Naive thymus-derived CD8-positive, alpha-beta T cell (primary cell): ENCODE data around the gene MYO1A. TPM values are rescaled to one million over a fixed set of nuclear protein-coding genes. Genes with fewer than 3 reads are reported as not detected.

Experiments used
- ATAC-seq, 2 donors: fragments of 150-1000 bp; cut with Tn5 transposase in 1 of 2; sonication (Bioruptor Pico), chemical (Tn5 transposase) in 1 of 2; 1 replicate in 1 of 2; 2 replicates in 1 of 2; pipeline ENCODE4 v1.10.0; 2021; ENCODE audit warnings: mild to moderate bottlenecking in 2 of 2, moderate library complexity in 2 of 2
- POLR2A ChIA-PET: fragments of 350-600 bp; sonication (Branson Sonifier 250); formaldehyde crosslinking; loops from one replicate; lab custom pipeline; 2021; ENCODE audit warnings: antibody characterized with exemption; lab: Charles Lee
- DNase-seq, 10 donors: peaks; one replicate each; pipeline versions ENCODE4 v3.0.0 to v3.0.0-alpha.2; 2020 to 2022
- H3K27ac Mint-ChIP-seq, 10 donors: one replicate each; pipeline ENCODE4 v1.8.0; 2020 to 2022; ENCODE audit warnings: mild to moderate bottlenecking in 10 of 10, mixed read lengths in 10 of 10, moderate library complexity in 4 of 10, inconsistent platforms in 1 of 10
- H3K27me3 Mint-ChIP-seq, 5 donors: one replicate each; pipeline ENCODE4 v1.8.0; 2021 to 2022; ENCODE audit warnings: mixed read lengths in 5 of 5
- H3K36me3 Mint-ChIP-seq, 3 donors: one replicate each; pipeline ENCODE4 v1.8.0; 2020 to 2022; ENCODE audit warnings: mixed read lengths in 3 of 3, mild to moderate bottlenecking in 2 of 3, inconsistent platforms in 1 of 3
- H3K4me1 Mint-ChIP-seq, 4 donors: one replicate each; pipeline ENCODE4 v1.8.0; 2021 to 2022; ENCODE audit warnings: mixed read lengths in 4 of 4
- H3K4me3 Mint-ChIP-seq, 10 donors: one replicate each; pipeline ENCODE4 v1.8.0; 2020 to 2022; ENCODE audit warnings: mild to moderate bottlenecking in 10 of 10, mixed read lengths in 10 of 10, moderate library complexity in 6 of 10, inconsistent platforms in 1 of 10
- H3K9me3 Mint-ChIP-seq, 9 donors: one replicate each; pipeline ENCODE4 v1.8.0; 2020 to 2022; ENCODE audit warnings: mixed read lengths in 9 of 9, mild to moderate bottlenecking in 3 of 9, inconsistent platforms in 1 of 9, moderate library complexity in 1 of 9
- polyA plus RNA-seq, 3 donors: library from polyadenylated mRNA; unstranded; fragments of 300-500 nt; fragmentation: Illumina TruSeq; gene quantifications; one replicate each; pipeline ENCODE4 v1.2.3, GENCODE V29; 2021
- total RNA-seq, 8 experiments: library from RNA in 2 of 8; stranded (reverse) in 2 of 8; gene quantifications; one replicate each; pipeline ENCODE4 v1.2.3 and lab custom pipeline; 2021 to 2026

MYO1A gene
- total and polyA plus RNA-seq, 5 experiments from 2014 or later, result 0.05 to 1.1 (median 0.39) TPM; not detected in 2

DNA sequence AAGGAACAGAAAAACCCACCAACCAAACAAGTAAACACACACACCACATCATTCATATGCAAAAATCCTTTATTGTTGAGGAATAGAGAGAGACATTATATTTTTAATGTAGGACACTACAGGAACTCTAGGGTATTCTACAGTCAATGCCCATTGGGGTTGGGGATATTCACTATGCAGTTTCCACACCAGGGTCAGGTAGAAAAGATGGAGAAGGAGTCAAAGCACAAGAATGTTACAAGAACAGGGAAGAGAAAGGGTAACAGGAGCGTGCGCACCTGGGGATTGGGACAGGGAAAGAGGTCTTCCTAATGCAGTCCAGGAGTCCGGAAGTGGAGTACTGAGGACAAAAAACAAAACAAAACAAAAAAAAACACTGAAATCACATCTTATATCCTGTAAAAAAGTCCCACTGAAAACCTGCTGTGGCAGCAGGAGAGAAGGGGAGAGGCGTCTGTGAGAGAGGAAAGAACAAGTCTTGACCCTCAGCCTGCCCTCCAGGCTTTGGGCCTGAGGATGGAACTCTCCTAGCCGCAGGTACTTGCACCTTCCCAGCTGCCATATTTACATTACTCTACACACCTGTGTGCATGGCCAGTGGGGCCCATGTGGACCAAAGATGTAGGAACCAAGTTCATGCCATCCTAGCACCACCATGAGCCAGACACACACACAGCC, 39.8 kb downstream of the MYO1A start:
- peaks cover 0 to 11% (median 0%) of the 10 kb centered on the region in 5 donors for H3K27me3 Mint-ChIP-seq
- DNase-seq (no peak), ATAC-seq (no peak)
- no peak overlapping the region for H3K4me3 Mint-ChIP-seq
- H3K27ac Mint-ChIP-seq, result peak overlapping the region in 3 of 10 donors; percentile 39 to 74 (median 73)
- POLR2A ChIA-PET, result no interaction called here
- no peaks in the 10 kb centered on the region for H3K9me3 Mint-ChIP-seq
- no peaks in the 10 kb centered on the region for H3K36me3 Mint-ChIP-seq
- peaks cover 26 to 45% (median 39%) of the 10 kb centered on the region in 4 donors for H3K4me1 Mint-ChIP-seq

DNA sequence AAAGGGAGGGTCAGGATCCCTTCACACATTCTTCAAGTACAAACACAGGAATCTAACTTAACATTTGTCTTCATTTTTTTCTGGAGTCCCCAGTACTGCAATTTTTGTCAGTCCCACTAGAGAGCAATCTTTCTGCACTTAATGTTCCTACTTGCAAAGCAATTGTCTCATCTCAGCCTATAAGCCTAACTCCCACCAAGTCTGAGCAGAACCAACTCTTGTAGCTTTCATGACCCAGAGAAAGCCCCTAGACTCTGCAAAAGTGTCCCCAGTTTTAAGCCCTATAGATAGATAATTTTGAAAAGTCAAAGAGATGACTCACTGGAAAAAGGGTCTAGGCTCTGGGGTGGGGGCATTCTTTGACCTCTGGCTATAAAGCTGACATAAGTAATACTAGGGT, 41.8 kb downstream of the MYO1A start:
- POLR2A ChIA-PET, result interaction anchor here (0.6 to 1.3 kb wide), 4 partner anchors 10 to 299 kb away, joined by 3 to 6 read pairs (median 4); partner anchors contain the start of gene STAT6
- Mint-ChIP-seq H3K4me1 (peaks cover 30 to 62% (median 52%) of the 10 kb centered on the region in 4 donors), H3K4me3 (peak overlapping the region in 8 of 10 donors; percentile 28 to 74 (median 52)), H3K27me3 (no peaks in the 10 kb centered on the region), H3K9me3 (no peaks in the 10 kb centered on the region), H3K36me3 (peaks cover 0 to 13% (median 7%) of the 10 kb centered on the region in 3 donors), H3K27ac (peak overlapping the region in 9 of 10 donors; percentile 20 to 95 (median 91))
- peak in 4 of 10 donors; percentile 45 to 73 (median 64) for DNase-seq
- peak; percentile 35 to 50 for ATAC-seq

GRCh38 chr12:57006809-57007475, 43.0 kb downstream of the MYO1A start:
- Mint-ChIP-seq H3K9me3 (no peaks in the 10 kb centered on the region), H3K27me3 (no peaks in the 10 kb centered on the region), H3K4me3 (peak overlapping the region; percentile 80 to 95 (median 89)), H3K36me3 (peaks cover 0 to 25% (median 11%) of the 10 kb centered on the region in 3 donors), H3K4me1 (peaks cover 33 to 70% (median 56%) of the 10 kb centered on the region in 4 donors), H3K27ac (peak overlapping the region; percentile 87 to 98 (median 92))
- ATAC-seq (peak; percentile 13 to 18), DNase-seq (peak in 1 of 10 donors; percentile 25)
- POLR2A ChIA-PET, result interaction anchor here (0.6 to 1.5 kb wide), 4 partner anchors 52 to 216 kb away, joined by 3 to 10 read pairs (median 3); partner anchors contain the start of gene STAT6

GRCh38 chr12:57005980-57006808, 43.7 kb downstream of the MYO1A start, which contains the start of gene ZBTB39:
Gene ZBTB39 (minus strand): TSS chr12:57006546. CDS start chr12:57004917, 1,629 bp downstream.
- H3K36me3 Mint-ChIP-seq, result peaks cover 0 to 32% (median 11%) of the 10 kb centered on the region in 3 donors
- H3K9me3 Mint-ChIP-seq, result no peaks in the 10 kb centered on the region
- H3K27ac Mint-ChIP-seq, result peak within 1 kb of the TSS; percentile 87 to 98 (median 92)
- H3K4me3 Mint-ChIP-seq, result peak within 1 kb of the TSS; percentile 88 to 98 (median 95)
- peaks cover 30 to 70% (median 56%) of the 10 kb centered on the region in 4 donors for H3K4me1 Mint-ChIP-seq
- DNase-seq, result peak; percentile 48 to 77 (median 74)
- POLR2A ChIA-PET, result interaction anchor here (0.6 to 1.5 kb wide), 5 partner anchors 11 to 217 kb away, joined by 3 to 10 read pairs (median 3); partner anchors contain the start of gene STAT6
- peak; percentile 80 to 83 for ATAC-seq
- H3K27me3 Mint-ChIP-seq, result no peaks in the 10 kb centered on the region

DNA sequence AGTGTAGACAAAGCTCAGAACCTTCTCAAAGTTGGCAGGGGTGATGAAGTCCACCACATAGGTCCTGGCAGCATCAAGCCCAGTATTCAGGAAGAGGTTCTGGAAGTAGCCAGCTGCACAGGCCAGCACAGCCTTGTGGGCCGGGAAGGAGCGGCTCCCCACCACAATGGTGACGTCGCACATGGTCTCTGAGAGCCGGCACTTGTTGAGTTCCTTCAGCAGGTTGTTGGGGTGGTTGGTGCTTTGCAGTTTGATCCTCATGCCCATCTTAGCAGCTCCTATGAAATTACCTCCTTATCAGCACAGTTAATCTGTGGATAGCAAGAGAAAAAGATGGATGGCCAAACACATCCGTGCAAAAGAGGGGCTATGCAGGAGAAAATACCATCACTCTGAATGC, 45.3 kb downstream of the MYO1A start:
- Mint-ChIP-seq H3K27ac (peak overlapping the region in 2 of 10 donors; percentile 8 to 91), H3K9me3 (no peaks in the 10 kb centered on the region), H3K4me3 (peak overlapping the region in 9 of 10 donors; percentile 26 to 98 (median 95)), H3K4me1 (peaks cover 29 to 76% (median 66%) of the 10 kb centered on the region in 4 donors), H3K36me3 (peaks cover 0 to 46% (median 11%) of the 10 kb centered on the region in 3 donors), H3K27me3 (no peaks in the 10 kb centered on the region)
- POLR2A ChIA-PET, result interaction anchor here (0.9 to 1.8 kb wide), 3 partner anchors 13 to 316 kb away, joined by 3 to 7 read pairs (median 3); partner anchors contain the start of gene PTGES3
- DNase-seq (no peak), ATAC-seq (no peak)

DNA sequence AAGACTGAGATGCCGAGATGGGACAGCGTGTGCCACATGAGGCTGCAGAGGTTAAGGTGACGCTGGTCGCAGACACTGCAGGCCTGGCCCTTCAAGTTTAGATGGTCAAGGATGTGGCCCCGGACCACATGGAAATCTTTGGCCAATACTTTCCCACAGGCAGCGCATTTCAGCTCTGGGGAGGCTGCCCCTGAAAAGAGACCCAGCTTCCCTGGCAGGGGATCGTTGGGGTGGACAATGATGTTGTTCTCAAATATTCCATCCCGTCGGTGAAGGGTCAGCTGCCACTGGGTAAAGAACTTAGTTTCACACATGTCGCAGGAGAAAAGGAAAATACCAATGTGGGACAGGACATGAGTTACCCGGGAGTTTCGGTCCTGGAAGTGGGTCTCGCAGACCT, 46.5 kb downstream of the MYO1A start:
- DNase-seq (no peak), ATAC-seq (no peak)
- Mint-ChIP-seq H3K4me3 (peak overlapping the region in 2 of 10 donors; percentile 20 to 41), H3K9me3 (no peaks in the 10 kb centered on the region), H3K36me3 (peaks cover 0 to 59% (median 11%) of the 10 kb centered on the region in 3 donors), H3K4me1 (peaks cover 33 to 84% (median 77%) of the 10 kb centered on the region in 4 donors), H3K27ac (peak overlapping the region in 1 of 10 donors; percentile 79), H3K27me3 (no peaks in the 10 kb centered on the region)
- POLR2A ChIA-PET, result no interaction called here

- peak; percentile 55 to 83 (median 68) for DNase-seq
- Mint-ChIP-seq H3K27ac (peak overlapping the region in 2 of 10 donors; percentile 58 to 84), H3K4me3 (peak overlapping the region in 5 of 10 donors; percentile 16 to 68 (median 41)), H3K36me3 (peaks cover 0 to 74% (median 14%) of the 10 kb centered on the region in 3 donors), H3K9me3 (no peaks in the 10 kb centered on the region), H3K4me1 (peaks cover 31 to 73% (median 64%) of the 10 kb centered on the region in 4 donors), H3K27me3 (no peaks in the 10 kb centered on the region)
- POLR2A ChIA-PET, result interaction anchor here (0.6 to 0.9 kb wide), 2 partner anchors 15 to 346 kb away, joined by 3 read pairs; partner anchors contain the start of gene TAC3
- ATAC-seq, result peak; percentile 32 to 59
These were observed 48.5 kb downstream of the MYO1A start for GRCh38 chr12:57001448-57001906.

DNA sequence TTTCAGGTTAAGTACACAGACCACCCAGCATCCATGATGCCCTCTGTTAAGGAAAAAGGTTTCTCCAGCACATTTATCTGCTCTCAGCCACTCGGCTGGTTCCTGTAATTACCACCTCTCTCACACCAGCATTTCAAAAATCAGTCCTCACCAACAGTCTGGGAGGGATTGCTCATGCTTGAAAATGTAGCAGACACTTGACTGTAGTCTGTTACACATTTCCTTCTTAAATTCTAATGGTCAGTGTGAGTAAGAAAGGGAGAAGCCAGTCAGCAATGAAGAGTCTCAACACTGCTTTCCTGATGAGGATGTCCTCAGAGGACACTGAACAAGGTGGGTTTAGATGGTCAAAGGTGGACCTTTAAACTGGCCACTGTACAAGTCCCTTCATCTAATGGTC, 49.5 kb downstream of the MYO1A start:
- no peaks in the 10 kb centered on the region for H3K27me3 Mint-ChIP-seq
- H3K36me3 Mint-ChIP-seq, result peaks cover 0 to 81% (median 17%) of the 10 kb centered on the region in 3 donors
- peak overlapping the region in 1 of 10 donors; percentile 39 for H3K27ac Mint-ChIP-seq

GRCh38 chr12:56999456-56999855, 50.5 kb downstream of the MYO1A start:
- POLR2A ChIA-PET, result interaction anchor here (1.1 kb wide), 1 partner anchor 60 kb away, joined by 3 read pairs; no protein-coding TSS in a partner anchor
- H3K4me3 Mint-ChIP-seq, result no peak overlapping the region
- H3K9me3 Mint-ChIP-seq, result no peaks in the 10 kb centered on the region
- ATAC-seq (no peak), DNase-seq (no peak)
- H3K36me3 Mint-ChIP-seq, result peaks cover 0 to 81% (median 17%) of the 10 kb centered on the region in 3 donors
- H3K27me3 Mint-ChIP-seq, result no peaks in the 10 kb centered on the region
- H3K27ac Mint-ChIP-seq, result peak overlapping the region in 3 of 10 donors; percentile 21 to 49 (median 26)
- H3K4me1 Mint-ChIP-seq, result peaks cover 31 to 64% (median 49%) of the 10 kb centered on the region in 4 donors

More for the DNA sequence above, 49.5 kb downstream of the MYO1A start:
- peaks cover 34 to 72% (median 58%) of the 10 kb centered on the region in 4 donors for H3K4me1 Mint-ChIP-seq
- DNase-seq (no peak), ATAC-seq (no peak)
- H3K9me3 Mint-ChIP-seq, result no peaks in the 10 kb centered on the region
- POLR2A ChIA-PET, result no interaction called here
- H3K4me3 Mint-ChIP-seq, result no peak overlapping the region

GRCh38 chr12:56998981-56999380, 50.9 kb downstream of the MYO1A start:
- no peaks in the 10 kb centered on the region for H3K27me3 Mint-ChIP-seq
- POLR2A ChIA-PET, result interaction anchor here (1.0 to 1.1 kb wide), 2 partner anchors 60 to 273 kb away, joined by 3 read pairs; no protein-coding TSS in a partner anchor
- H3K36me3 Mint-ChIP-seq, result peaks cover 0 to 76% (median 17%) of the 10 kb centered on the region in 3 donors
- peak overlapping the region in 4 of 10 donors; percentile 26 to 66 (median 50) for H3K27ac Mint-ChIP-seq
- DNase-seq, result no peak
- H3K4me1 Mint-ChIP-seq, result peaks cover 30 to 59% (median 44%) of the 10 kb centered on the region in 4 donors
- no peak for ATAC-seq
- H3K9me3 Mint-ChIP-seq, result no peaks in the 10 kb centered on the region
- no peak overlapping the region for H3K4me3 Mint-ChIP-seq

- no peak for ATAC-seq
These were observed 51.6 kb downstream of the MYO1A start for GRCh38 chr12:56998316-56998715.

More at GRCh38 chr12:56998316-56998715, 51.6 kb downstream of the MYO1A start:
- H3K4me1 Mint-ChIP-seq, result peaks cover 30 to 52% (median 43%) of the 10 kb centered on the region in 4 donors
- no peak overlapping the region for H3K4me3 Mint-ChIP-seq
- POLR2A ChIA-PET, result interaction anchor here (1.0 kb wide), 1 partner anchor 273 kb away, joined by 3 read pairs; no protein-coding TSS in a partner anchor
- no peaks in the 10 kb centered on the region for H3K9me3 Mint-ChIP-seq
- peaks cover 0 to 70% (median 11%) of the 10 kb centered on the region in 3 donors for H3K36me3 Mint-ChIP-seq
- no peaks in the 10 kb centered on the region for H3K27me3 Mint-ChIP-seq
- DNase-seq, result no peak
- peak overlapping the region in 5 of 10 donors; percentile 25 to 50 (median 44) for H3K27ac Mint-ChIP-seq
